H1 (cell line): ENCODE data around the gene ARHGEF25. TPM values are rescaled to one million over a fixed set of nuclear protein-coding genes. Genes with fewer than 3 reads are reported as not detected.

Experiments
- polyA plus RNA-seq, 7 experiments: library from polyadenylated mRNA; depleted of rRNA in 3 of 7; stranded (reverse) in 5 of 7; unstranded in 2 of 7; fragments of >200 nt in 5 of 7; fragments of 200-250 nt in 2 of 7; gene quantifications; 1 replicate in 5 of 7; 2 replicates in 1 of 7; 4 replicates in 1 of 7; pipeline versions ENCODE4 v1.2.1 to v1.2.3, GENCODE V29; 2011 to 2013; ENCODE audit warnings: missing spikeins in 2 of 7, mixed read lengths in 2 of 7
- total RNA-seq: library from RNA; stranded (reverse); fragmentation: NEBNext Ultra II Directional; extraction: Animal tissue kit (Norgen Biotek cat#: 25700); gene quantifications from 2 replicates; pipeline ENCODE4 v1.2.1, GENCODE V29; 2021
- TF ChIP-seq, protein P1 (sequence below), 3 experiments: IDR thresholded peaks; 1 replicate in 2 of 3; 2 replicates in 1 of 3; pipeline versions ENCODE4 v1.5.1 to v1.6.1; 2011; ENCODE audit warnings: low read length in 3 of 3, mild to moderate bottlenecking in 3 of 3, inconsistent platforms in 2 of 3, low read depth in 1 of 3, moderate library complexity in 1 of 3; ENCODE audit not compliant: insufficient read depth in 1 of 3; ENCODE audit errors: control extremely low read depth in 1 of 3

The ARHGEF25 gene
- total and polyA plus RNA-seq, 2 of the 8 experiments (the other 6 are each of a cell fraction or from before 2014, with no cell fraction given) = 5.9 to 8.8 TPM

DNA sequence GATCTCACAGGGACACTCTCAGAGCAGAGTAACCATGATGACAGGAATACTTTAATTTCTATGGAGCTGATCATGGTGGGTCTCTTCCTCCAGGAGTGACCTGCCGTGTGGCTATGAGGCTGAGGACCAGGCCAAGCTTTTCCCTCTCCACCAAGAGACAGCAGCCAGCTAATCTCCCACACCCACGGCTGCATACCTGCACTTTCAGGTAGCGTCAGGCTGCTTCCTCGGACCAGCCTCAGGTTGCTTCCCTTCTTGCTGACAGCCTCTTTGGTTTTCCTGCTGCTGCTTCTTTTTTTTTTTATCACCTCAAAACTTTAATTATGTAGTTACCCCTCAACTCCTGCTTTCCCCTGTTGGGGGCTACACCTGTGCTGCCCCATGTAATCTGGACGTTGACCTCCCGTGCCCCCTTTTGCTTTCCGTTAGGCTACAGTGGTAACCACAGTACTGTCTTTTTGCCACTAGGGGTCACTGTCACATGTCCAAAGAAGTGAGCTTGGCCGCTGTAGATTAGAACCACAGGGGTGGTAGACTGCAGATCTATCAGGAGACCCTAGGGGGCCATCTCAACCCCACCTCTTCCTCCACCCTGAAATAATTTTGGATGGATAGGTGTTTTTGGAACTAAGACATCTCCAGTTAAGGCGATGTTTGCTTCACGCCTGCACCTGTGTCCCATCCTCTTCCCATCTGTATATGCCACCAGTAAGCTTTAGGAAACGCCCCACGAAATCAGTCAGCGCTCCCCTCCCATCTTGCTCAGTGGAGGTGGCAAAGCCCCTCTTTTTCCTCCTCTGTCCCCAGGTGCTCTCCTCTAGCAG lies 28.0 kb upstream of the ARHGEF25 start (continued):
- TF ChIP-seq, protein P1, sequence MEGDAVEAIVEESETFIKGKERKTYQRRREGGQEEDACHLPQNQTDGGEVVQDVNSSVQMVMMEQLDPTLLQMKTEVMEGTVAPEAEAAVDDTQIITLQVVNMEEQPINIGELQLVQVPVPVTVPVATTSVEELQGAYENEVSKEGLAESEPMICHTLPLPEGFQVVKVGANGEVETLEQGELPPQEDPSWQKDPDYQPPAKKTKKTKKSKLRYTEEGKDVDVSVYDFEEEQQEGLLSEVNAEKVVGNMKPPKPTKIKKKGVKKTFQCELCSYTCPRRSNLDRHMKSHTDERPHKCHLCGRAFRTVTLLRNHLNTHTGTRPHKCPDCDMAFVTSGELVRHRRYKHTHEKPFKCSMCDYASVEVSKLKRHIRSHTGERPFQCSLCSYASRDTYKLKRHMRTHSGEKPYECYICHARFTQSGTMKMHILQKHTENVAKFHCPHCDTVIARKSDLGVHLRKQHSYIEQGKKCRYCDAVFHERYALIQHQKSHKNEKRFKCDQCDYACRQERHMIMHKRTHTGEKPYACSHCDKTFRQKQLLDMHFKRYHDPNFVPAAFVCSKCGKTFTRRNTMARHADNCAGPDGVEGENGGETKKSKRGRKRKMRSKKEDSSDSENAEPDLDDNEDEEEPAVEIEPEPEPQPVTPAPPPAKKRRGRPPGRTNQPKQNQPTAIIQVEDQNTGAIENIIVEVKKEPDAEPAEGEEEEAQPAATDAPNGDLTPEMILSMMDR (IDR thresholded peaks at IDR 0.05; ENCODE audit: control extremely low read depth in 1 of 3, insufficient read depth in 1 of 3, low read depth in 1 of 3, low read length in 3 of 3) = peak; percentile 71 to 99 (median 97)
